Measurements from ENCODE around the gene ANKRD30A. TPM values are rescaled to one million over a fixed set of nuclear protein-coding genes. Genes with fewer than 3 reads are reported as not detected.

ANKRD30A gene
- total RNA-seq, 1 donor from 2014 or later, result not detected

DNA sequence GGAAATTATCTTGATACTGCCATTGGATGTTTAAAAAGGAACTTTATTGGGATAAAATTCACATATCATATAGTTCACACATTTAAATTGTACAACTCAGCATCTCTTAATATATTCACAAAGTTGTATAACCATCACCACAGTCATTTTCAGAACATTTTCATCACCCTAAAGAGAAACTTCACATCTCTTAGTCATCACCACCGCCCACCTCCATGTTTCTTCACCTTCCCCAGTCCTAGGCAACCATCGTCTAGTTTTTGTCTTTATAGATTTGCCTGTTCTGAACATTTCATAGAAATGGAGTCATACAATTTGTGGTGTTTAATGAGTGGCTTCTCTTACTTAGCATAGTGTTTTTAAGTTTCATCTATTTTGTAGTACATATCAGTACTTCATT is 96.6 kb downstream of the ANKRD30A start:
- H3K27ac Mint-ChIP-seq, result no peak overlapping the region
- no peak for DNase-seq (ENCODE audit: low spot score in 2 of 2, unreplicated experiment in 2 of 2)
- H3K36me3 Mint-ChIP-seq, result no peaks in the 10 kb centered on the region
- no peak overlapping the region for H3K4me3 Mint-ChIP-seq
- H3K27me3 Mint-ChIP-seq (ENCODE audit: low read depth), result no peaks in the 10 kb centered on the region
- TF ChIP-seq, protein P1, sequence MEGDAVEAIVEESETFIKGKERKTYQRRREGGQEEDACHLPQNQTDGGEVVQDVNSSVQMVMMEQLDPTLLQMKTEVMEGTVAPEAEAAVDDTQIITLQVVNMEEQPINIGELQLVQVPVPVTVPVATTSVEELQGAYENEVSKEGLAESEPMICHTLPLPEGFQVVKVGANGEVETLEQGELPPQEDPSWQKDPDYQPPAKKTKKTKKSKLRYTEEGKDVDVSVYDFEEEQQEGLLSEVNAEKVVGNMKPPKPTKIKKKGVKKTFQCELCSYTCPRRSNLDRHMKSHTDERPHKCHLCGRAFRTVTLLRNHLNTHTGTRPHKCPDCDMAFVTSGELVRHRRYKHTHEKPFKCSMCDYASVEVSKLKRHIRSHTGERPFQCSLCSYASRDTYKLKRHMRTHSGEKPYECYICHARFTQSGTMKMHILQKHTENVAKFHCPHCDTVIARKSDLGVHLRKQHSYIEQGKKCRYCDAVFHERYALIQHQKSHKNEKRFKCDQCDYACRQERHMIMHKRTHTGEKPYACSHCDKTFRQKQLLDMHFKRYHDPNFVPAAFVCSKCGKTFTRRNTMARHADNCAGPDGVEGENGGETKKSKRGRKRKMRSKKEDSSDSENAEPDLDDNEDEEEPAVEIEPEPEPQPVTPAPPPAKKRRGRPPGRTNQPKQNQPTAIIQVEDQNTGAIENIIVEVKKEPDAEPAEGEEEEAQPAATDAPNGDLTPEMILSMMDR (IDR thresholded peaks at IDR 0.05; ENCODE audit: unreplicated experiment), result no peak
- H3K4me1 Mint-ChIP-seq, result no peaks in the 10 kb centered on the region
- peaks cover 37% of the 10 kb centered on the region for H3K9me3 Mint-ChIP-seq

DNA sequence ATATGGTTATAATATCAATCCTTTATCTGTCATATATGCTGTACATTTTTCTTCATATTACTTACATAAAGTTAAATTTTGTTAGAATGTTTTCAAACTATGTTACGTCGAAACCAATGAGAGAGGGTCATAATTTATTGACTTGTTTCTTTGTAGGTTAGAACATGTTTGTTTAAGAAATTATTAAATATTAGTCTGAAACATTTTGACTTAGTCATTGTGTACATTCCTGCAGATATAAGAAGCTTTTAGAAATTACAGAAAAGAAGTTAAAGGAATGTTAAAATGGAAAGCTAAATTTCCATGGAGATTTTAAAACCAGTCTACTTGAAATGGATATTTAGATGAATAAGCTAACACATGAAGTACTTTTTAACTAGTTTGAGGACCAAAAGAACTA is 99.8 kb downstream of the ANKRD30A start:
- no peak overlapping the region for H3K4me3 Mint-ChIP-seq
- no peak overlapping the region for H3K27ac Mint-ChIP-seq
- no peaks in the 10 kb centered on the region for H3K4me1 Mint-ChIP-seq
- peaks cover 37% of the 10 kb centered on the region for H3K9me3 Mint-ChIP-seq
- no peak for DNase-seq (ENCODE audit: low spot score in 2 of 2, unreplicated experiment in 2 of 2)
- no peaks in the 10 kb centered on the region for H3K36me3 Mint-ChIP-seq
- no peaks in the 10 kb centered on the region for H3K27me3 Mint-ChIP-seq (ENCODE audit: low read depth)
- TF ChIP-seq, protein P1 (IDR thresholded peaks at IDR 0.05; ENCODE audit: unreplicated experiment), result no peak

DNA sequence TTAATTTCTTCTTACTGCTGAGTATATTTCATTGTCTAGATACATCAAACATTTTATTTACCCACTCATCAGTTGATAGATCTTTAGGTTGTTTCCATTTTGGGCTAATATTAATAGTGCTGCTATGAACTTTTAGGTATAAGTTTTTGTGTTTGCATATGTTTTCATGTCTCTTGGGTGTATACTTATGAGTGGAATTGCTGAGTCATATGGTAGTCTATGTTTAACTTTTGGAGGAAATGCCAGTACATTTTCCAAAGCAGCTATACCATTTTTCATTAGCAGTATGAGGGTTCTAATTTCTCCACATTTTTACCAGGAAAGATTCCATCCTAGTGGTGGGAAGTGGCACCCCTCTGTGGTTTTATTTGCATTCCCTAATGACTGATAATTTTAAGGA is 101.1 kb downstream of the ANKRD30A start:
- no peak overlapping the region for H3K27ac Mint-ChIP-seq
- no peaks in the 10 kb centered on the region for H3K27me3 Mint-ChIP-seq (ENCODE audit: low read depth)
- H3K9me3 Mint-ChIP-seq, result peaks cover 39% of the 10 kb centered on the region
- TF ChIP-seq, protein P1 (IDR thresholded peaks at IDR 0.05; ENCODE audit: unreplicated experiment), result no peak
- no peaks in the 10 kb centered on the region for H3K36me3 Mint-ChIP-seq
- no peaks in the 10 kb centered on the region for H3K4me1 Mint-ChIP-seq
- DNase-seq (ENCODE audit: low spot score in 2 of 2, unreplicated experiment in 2 of 2), result no peak
- no peak overlapping the region for H3K4me3 Mint-ChIP-seq

DNA sequence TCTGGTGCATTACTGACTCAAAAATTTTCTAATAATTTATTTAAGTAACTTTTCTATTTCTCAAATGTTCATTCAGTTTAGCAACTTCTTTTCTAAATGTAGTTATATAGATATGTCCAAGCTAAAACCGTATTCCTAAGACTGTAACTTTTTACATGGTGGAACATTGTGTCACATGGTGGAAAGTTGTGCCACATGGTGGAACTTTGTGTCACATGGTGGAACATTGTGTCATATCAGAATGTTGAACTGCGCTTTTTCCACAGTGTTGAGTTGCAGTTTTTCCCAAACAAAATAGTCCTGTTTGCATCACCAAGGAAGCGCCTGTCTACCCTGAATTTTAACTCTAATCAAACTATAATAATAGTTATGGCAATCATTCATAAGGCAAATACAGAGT is 109.3 kb downstream of the ANKRD30A start:
- Mint-ChIP-seq H3K36me3 (no peaks in the 10 kb centered on the region), H3K27ac (no peak overlapping the region), H3K4me3 (no peak overlapping the region), H3K4me1 (no peaks in the 10 kb centered on the region), H3K27me3 (ENCODE audit: low read depth) (no peaks in the 10 kb centered on the region), H3K9me3 (peaks cover 61% of the 10 kb centered on the region)
- TF ChIP-seq, protein P1 (IDR thresholded peaks at IDR 0.05; ENCODE audit: unreplicated experiment), result no peak
- DNase-seq (ENCODE audit: low spot score in 2 of 2, unreplicated experiment in 2 of 2), result no peak

DNA sequence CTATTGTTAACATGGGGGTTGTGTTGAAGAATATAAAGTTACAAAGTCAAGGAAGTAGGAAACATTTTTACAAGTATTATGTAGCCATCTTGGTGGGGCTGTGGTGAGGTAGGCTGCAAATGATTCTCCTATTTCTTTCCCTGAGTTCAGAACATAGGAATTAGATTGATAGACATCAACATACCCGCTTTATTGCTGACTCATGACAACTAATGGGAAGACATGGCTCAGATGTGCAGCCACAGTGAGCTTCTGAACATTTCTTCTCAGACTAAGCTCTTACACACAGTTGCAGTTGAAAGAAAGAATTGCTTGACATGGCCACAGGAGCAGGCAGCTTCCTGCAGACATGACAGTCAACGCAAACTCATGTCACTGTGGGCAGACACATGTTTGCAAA is 110.7 kb downstream of the ANKRD30A start:
- no peaks in the 10 kb centered on the region for H3K27me3 Mint-ChIP-seq (ENCODE audit: low read depth)
- peaks cover 62% of the 10 kb centered on the region for H3K9me3 Mint-ChIP-seq
- no peaks in the 10 kb centered on the region for H3K36me3 Mint-ChIP-seq

More for the DNA sequence above, 110.7 kb downstream of the ANKRD30A start:
- Mint-ChIP-seq H3K4me3 (no peak overlapping the region), H3K27ac (no peak overlapping the region), H3K4me1 (no peaks in the 10 kb centered on the region)
- TF ChIP-seq, protein P1 (IDR thresholded peaks at IDR 0.05; ENCODE audit: unreplicated experiment), result no peak
- DNase-seq (ENCODE audit: low spot score in 2 of 2, unreplicated experiment in 2 of 2), result no peak

Measured in mesothelial cell of epicardium (in vitro differentiated cells).